Measurements from ENCODE around the gene GJA3. TPM values are rescaled to one million over a fixed set of nuclear protein-coding genes. Genes with fewer than 3 reads are reported as not detected.
A peak's percentile ranks its signal among the peaks of the same experiment; 100 is the strongest.

GJA3 gene
- under 0.01 TPM in 1 of 2 replicates, not detected in the other for total RNA-seq

DNA sequence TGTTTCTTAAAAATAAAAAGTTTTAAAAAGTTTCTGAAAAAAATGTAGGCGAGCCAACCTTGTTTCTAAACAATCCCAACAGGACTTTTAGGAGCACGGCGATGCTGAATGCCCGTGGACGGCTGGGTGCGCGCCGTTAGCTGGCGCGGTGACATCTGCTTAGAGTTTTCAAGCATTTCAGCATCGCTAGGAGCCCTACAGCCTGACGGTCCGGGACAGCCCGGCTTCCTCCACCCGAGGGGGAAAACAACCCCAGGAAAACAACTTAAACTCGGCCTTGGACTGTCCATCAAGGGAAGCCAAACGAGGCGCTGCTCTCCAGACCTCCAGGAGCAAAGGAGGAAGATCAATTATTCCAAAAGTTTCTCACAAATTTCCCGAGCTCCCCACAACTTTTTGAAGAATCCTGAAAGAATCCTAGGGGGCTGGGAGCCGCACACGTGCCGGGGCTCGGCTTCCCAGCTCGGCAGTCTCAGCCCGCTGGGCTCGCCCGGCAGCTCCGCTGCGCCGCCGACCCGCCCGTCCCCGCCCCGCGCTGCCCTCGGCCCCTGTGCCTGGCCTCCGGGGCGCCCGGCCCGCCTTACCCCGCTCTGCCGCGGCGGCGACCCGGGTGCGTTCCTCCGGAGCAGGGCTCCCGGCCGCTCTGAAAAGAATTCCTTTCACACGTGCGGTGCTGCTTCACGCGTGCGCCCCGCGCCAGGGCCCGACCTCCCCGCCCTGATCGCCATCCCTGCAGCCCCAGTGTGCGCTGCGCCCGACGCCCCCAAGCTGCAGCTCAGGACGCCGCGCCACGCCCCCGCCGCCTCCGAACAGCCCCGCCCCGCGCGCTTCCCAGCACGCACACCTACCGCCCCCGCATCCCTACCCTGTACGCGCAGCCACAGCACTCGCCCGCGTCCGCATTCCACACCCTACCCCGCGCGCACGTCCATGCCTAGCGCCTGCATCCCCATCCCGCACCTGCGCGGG, at the start of gene GJA3:
GJA3 (minus strand) TSS at position 747 of the 969 bp plus-strand sequence. CDS start 17,764 bp downstream, outside the sequence.
- peak; percentile 12 to 30 for DNase-seq (ENCODE audit: low read depth in 2 of 2)

DNA sequence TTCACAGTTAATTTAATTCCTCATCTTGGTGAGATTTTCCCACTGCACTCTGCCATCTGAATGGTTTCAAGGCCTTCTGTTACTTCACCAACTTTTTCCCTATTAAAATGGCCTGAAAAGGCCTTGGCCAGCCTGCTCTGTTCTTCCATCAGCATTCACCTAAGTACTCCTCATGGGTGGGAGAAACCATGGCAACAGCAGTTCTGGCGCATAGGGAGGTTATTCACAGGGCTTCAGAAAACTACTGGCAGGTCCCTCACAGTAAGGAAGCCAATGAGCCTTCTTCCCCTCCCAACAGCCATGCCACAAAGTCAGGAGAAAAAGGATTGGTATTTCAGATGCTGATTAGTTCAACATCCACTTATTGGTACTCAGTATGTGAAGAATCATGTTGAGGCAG, 49.1 kb upstream of the GJA3 start:
- no peak for DNase-seq (ENCODE audit: low read depth in 2 of 2)

DNA sequence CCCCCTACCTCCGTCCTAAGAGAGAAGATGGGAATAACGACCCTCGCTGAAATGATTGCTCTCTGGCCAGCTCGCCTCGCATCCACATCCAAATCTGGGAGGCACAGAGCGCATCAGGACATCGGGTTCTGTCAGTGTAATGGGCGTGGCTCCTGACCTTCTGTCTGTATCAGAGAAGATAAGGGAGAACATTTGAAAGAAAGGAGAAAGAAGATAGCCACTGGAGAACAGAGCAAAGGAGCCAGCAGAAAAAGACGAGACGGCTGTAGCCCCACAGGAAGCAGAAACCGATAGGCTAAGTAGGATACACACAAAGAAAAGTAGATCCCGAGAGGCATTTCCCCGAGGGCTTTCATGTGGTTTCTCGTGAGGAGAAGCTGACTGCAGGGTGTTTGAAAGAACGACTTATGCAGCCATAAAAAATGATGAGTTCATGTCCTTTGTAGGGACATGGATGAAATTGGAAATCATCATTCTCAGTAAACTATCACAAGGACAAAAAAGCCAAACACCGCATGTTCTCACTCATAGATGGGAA, 45.9 kb upstream of the GJA3 start:
- DNase-seq (ENCODE audit: low read depth in 2 of 2), result no peak

DNA sequence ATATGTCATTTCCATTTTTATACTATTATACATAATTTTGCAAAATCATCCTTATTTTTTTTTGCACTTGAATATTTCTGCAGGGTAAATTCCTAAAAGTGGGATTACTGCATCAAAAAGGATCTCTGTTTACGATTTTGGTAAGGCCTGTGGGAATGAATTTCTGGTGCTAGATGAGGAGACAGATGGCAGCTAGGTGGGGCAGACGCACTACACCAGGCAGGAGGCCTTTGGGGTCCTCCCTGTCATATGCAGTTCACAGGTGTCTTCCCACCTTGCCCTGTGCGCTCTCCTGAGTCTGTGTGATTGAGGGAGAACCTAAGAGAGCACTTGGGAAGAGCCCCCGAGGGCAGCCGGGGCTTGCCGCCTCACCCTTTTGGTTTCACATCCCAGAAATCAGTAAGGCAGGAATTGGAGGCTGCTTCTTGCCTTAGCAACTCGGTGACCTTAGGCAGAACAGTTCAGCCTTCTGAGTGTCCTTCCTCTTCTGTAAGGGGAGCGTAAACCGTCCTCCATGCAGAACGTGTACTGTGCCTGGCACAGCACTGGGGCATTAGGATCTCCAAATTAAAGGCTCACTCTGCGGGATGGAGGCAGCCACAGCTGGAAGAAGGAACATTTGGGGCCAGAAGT, 45.3 kb upstream of the GJA3 start:
- no peak for DNase-seq (ENCODE audit: low read depth in 2 of 2)

DNA sequence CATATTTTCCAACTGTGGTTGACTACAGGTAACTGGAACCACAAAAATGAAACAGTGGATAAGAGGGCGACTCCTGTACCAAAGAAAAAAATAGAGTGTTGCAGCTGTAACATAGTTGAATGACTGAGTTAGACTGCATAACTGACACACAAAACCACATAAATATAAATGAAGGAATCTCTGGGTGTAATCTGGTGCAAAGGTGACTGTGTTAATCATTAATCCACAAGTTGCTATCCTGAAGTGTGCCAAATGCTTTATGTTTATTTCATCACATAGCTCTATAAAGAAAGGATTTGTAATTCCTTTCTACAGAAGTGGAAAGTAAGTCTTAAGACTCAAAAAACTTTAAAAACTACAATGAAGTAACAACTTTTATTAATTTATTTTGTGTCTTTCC, 37.9 kb upstream of the GJA3 start:
- DNase-seq (ENCODE audit: low read depth in 2 of 2), result no peak

DNA sequence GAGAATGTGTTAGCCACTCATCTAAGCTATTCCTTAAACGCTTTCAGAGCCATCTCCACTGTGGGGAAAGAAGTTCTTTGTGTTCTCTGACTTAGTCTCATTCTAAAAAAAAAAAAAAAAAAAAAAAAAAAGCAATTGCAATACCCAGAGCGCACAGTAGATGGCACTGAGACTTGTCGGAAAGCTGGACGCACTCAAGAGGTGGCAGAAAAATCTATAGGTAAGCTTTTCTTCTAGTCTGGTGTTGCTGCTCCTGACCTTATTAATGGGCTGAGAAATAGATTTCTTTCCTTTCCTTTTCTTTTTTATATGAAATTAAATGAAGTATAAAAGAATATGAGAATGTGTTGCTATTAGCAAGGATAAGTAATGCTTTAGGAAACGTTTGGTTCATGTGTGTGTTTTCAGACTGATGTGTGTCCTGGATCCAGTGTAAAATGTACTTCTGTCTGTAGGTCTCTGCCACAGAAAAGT, 36.5 kb upstream of the GJA3 start:
- peak; percentile 61 for DNase-seq (ENCODE audit: low read depth in 2 of 2)

DNA sequence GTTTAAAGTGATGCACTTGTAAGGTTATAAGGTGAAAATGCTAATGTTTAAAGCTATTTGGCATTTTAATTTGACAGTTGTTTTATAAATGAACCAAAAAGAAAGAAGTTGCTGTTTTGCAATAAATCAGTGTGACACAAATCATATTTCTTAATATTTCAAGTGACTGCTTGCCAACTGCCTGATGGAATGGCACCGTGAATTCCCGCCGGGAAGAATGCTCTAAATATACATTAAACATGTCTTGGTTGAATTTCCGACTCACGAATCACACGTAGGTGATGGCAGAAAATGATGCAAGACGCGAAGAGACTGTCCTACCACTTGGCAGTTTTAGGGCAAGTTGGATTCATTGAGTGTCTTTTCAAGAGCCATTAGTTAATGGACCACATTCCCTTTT, 34.9 kb upstream of the GJA3 start:
- DNase-seq (ENCODE audit: low read depth in 2 of 2), result no peak

DNA sequence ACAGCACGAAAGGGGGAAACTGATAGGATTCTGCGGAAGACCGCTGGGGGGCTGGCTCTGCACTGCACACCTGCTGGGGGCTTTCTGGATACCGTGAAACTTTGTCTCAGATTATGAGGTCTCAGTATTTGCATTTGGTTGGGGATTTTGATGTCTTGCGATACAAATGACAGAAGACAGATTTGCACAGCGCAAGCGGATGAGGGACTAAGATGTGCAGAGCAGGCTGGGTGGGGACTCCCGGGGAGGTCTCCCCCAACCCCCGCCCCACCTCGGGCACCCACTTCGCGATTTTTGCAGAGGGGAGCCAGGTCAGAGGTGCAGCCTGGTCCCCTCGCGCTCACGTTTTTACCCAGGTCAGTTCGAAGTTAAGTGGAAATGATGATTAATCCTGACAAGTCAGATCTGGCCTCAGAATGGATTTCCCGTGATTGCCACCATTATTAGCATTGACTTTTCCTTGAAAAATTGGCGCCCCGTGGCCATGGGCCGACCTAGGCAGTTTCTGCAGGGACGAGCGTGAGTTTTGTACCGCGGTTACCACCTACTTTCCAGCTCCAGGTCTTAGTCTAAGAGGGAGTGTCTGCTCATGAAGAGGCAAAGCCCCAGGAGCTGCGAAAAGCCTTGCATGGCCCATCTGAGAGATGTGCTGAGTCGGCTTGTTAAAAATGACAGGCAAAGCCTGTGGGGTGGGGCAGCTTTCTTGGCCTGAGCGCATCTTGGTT, 33.2 kb upstream of the GJA3 start:
- DNase-seq (ENCODE audit: low read depth in 2 of 2), result no peak

DNA sequence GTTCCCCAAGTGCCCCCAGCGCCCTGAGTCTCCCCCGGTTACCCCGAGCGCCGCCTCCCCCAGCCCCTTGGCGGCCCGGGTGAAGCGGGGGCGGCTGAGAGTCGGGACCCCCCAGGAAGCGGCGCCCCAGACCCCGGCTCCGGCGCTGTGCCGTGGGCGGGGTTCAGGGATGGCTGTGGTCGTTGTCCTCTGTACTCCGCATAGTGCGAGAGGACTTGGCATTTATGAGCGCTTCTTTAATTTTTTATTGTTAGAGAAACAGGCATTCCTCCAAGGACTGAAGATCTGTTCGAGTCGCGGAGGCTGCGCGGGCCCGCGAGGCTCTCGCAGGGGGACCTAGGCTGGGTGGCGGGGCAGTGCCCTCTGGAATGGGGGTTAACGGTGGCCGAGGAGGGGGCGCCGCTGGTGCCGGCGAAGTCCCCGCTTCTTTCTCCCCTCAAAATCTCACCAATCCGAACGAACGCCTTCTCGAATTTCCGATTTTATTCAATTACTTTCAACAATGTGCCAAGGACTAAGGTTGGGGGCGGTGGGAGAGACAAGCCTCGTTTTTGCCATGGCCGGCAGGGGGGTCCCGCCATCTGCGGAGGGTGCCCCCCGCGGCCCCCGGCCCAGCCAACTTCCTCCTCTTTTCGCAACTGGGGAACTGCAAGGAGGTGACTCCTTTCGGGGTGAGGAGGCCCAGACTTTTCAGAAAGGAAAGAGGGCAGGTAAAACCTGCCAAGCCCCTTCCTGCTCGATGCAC, 32.5 kb upstream of the GJA3 start:
- DNase-seq (ENCODE audit: low read depth in 2 of 2), result no peak

DNA sequence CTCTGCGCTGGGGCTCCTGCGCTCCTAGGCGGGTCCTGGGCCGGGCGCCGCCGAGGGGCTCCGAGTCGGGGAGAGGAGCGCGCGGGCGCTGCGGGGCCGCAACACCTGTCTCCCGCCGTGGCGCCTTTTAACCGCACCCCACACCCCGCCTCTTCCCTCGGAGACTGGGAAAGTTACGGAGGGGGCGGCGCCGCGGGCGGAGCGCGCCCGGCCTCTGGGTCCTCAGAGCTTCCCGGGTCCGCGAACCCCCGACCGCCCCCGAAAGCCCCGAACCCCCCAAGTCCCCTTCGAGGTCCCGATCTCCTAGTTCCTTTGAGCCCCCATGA, 31.9 kb upstream of the GJA3 start, which contains the start of gene GJB2:
GJB2 (minus strand) TSS at position 103 of the 326 bp plus-strand sequence. CDS start 3,357 bp downstream, outside the sequence.
- DNase-seq (ENCODE audit: low read depth in 2 of 2), result no peak

DNA sequence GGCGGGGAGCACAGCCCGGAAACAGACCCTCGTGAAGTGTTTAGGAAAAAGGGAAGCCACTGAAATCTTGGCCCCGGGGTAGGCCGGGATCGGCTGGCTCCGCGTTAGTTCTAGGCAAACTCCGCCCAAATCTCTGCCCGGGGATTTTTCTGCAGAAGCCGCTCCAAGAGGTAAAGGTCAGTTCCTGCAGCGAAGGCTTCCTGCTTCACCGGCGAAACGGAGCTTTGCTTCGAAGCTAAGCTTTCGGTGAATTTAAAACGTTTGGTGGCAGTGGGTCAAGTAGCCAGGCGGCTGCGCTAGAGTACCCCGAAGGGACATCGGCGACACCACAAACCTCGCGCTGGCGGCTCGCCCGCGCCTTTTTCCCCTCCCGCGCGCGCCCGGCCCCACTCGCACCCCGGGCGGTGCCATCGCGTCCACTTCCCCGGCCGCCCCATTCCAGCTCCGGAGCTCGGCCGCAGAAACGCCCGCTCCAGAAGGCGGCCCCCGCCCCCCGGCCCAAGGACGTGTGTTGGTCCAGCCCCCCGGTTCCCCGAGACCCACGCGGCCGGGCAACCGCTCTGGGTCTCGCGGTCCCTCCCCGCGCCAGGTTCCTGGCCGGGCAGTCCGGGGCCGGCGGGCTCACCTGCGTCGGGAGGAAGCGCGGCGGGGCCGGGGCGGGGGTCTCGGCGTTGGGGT, 31.4 kb upstream of the GJA3 start:
- peak in 1 of 2 donors; percentile 16 for DNase-seq (ENCODE audit: low read depth in 2 of 2)

DNA sequence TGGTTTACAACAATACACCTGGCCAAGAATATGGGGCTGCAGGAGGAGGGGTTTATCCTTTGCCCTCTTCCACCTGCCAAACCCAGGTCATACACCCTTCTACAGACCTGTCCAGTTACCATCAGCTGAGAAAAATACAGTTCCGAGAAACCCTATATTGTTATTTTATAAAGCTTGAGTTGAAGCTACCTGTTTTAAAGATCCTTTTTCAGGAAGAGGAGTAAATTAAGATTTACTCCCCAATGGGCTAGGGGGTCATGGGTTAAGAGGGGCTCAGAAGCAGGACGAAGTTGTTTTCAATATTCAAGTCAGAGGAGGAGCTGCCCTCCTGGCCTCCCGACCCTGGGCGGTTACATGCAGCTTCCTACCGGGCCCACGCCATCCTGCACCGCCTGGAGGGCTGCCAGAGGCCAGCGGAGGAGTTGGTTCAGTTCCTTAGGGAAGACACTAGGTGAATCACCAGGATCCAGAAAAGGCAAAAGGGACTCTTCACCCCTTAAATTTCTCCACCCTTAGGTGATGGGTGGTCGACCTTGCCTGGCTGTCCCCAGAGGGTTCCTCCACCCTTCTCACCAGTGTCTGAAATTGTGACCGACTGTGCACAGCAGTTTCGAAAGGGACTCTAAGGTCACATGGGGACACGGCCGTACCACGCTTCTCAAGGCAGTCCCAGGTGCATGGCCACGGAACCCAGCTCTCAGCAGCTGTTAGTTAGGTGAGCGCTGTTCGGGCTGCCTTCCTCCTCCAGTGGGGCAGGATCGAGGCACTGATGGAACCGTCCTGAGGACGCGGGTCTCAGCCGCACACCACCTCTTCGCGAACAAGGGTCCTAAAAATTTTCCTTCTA, 30.7 kb upstream of the GJA3 start:
- peak in 1 of 2 donors; percentile 30 for DNase-seq (ENCODE audit: low read depth in 2 of 2)

DNA sequence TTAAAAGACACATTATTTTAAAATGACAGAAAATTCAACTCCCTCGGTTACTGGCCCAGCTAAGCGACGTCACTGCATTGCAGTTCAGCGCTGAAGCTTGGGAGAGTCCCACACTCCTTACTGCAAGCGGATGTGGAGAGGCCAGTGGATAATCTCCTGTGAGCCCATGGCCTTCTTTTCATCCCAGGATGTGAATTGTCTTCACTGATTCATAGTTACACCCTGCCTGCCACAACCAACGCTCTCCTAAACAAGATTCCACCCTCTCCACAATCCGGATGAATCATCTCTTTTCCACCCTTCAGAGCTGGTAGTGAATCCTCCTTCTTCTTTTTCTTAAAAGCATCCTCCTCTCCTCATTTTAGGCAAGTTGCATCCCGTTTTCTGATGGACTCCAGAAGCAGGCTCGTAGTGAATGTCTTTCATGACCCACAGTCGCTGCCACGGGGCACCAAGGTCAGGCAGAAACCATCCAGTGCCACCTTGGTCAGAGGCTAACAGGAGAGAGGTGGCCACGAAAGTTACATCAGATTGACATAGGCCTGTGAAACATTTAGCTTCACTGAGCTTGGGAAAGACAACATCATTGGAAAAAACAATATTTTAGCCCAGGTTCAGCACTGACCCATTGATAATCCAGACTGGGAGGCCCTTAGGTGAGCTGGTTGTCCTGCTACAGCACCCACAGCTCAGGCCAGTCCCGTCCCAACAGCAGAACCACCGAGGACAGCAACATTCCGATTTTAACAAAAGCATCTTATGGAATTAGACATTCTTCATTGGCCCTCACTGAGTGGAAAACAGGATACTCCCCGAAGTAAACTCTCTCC, 29.8 kb upstream of the GJA3 start:
- peak in 1 of 2 donors; percentile 51 for DNase-seq (ENCODE audit: low read depth in 2 of 2)

DNA sequence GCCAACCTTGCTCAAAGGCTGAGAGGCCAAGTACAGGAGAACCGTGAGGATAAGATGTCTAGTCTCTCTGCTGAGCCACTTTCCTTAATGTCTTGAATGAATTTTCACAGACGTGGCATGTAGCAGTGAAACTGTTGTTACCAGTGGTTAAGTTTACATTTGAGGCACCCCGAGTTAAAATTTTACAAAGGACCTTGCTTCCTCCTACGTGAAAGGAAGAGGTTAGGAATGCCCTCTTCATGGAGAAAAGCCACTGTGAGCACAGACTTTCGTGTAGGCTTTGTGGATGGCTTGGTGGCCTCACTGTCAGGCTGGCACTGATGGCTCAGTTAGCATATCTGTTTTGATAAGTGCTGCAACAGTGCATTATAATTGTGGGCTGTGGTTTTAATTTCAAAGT, 29.2 kb upstream of the GJA3 start:
- DNase-seq (ENCODE audit: low read depth in 2 of 2), result no peak

DNA sequence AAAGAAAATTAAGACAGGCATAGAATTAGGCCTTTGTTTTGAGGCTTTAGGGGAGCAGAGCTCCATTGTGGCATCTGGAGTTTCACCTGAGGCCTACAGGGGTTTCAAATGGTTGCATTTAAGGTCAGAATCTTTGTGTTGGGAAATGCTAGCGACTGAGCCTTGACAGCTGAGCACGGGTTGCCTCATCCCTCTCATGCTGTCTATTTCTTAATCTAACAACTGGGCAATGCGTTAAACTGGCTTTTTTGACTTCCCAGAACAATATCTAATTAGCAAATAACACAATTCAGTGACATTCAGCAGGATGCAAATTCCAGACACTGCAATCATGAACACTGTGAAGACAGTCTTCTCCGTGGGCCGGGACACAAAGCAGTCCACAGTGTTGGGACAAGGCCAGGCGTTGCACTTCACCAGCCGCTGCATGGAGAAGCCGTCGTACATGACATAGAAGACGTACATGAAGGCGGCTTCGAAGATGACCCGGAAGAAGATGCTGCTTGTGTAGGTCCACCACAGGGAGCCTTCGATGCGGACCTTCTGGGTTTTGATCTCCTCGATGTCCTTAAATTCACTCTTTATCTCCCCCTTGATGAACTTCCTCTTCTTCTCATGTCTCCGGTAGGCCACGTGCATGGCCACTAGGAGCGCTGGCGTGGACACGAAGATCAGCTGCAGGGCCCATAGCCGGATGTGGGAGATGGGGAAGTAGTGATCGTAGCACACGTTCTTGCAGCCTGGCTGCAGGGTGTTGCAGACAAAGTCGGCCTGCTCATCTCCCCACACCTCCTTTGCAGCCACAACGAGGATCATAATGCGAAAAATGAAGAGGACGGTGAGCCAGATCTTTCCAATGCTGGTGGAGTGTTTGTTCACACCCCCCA, 28.1 kb upstream of the GJA3 start:
- no peak for DNase-seq (ENCODE audit: low read depth in 2 of 2)

DNA sequence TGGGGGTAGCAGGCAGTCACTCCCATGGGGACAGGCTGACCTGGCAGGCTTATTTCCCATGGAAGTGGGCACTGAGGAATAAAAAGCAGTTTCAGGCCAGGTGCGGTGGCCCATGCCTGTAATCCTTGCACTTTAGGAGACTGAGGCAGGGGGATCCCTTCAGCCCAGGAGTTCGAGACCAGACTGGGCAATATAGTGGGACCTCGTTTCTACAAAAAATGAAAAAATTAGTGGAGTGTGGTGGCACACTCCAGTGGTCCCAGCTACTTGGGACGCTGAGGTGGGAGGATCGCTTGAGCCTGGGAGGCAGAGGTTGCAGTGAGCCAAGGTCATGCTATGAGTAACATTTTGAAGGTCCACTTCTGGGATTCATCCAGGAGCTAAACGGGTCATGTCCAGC, 25.9 kb upstream of the GJA3 start:
- DNase-seq (ENCODE audit: low read depth in 2 of 2), result no peak

DNA sequence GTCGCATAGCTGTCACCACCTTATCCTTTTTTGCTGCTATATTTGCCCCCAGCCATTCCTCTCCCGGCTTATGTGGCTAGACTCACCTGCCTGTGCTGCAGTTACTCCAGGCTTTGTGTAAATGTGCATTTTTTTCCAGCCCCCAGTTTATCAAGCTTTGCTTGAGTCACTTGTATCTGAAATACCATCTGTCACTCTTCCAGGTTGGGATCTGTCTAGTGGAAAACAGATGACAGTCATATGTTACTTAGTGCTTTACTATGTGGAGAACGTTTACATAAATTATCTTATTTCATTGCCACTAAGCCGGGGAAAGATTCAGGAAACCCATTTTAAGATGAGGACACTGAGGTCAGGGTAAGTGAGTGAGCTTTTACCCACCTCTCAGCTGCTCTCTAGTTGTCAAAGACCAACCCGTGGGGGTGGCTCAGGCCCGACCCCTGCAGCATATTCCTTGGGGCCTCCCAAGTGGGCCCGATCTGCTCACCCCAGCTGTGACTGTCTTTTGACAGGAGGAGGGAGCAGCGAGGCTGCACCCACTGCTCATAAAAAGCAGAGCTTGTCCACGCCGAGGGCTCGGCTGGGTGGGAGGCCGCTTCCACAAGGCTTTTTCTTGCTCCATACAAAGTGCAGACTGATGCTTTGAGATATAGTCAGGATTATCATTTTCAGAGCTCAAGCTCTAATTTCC, 24.7 kb upstream of the GJA3 start:
- no peak for DNase-seq (ENCODE audit: low read depth in 2 of 2)

Data from lung microvascular endothelial cell (primary cell).